Fibroblast of pulmonary artery (primary cell): ENCODE measurements around the gene MAN1A1.

Experiments used
- DNase-seq: peaks from one replicate; pipeline ENCODE4 v3.0.0-alpha.2; 2010; ENCODE audit warnings: low read depth
- H3K4me3 ChIP-seq: replicated peaks from 2 replicates; pipeline ENCODE4 v1.5.1; 2011; ENCODE audit warnings: low read depth, mild to moderate bottlenecking, control low read depth, low read length, moderate library complexity
- TF ChIP-seq, protein P1 (sequence below): IDR thresholded peaks from 2 replicates; pipeline ENCODE4 v1.5.1; 2011; ENCODE audit warnings: mild to moderate bottlenecking, control low read depth, low read length, inconsistent platforms; ENCODE audit errors: missing control alignments

MAN1A1 gene

DNA sequence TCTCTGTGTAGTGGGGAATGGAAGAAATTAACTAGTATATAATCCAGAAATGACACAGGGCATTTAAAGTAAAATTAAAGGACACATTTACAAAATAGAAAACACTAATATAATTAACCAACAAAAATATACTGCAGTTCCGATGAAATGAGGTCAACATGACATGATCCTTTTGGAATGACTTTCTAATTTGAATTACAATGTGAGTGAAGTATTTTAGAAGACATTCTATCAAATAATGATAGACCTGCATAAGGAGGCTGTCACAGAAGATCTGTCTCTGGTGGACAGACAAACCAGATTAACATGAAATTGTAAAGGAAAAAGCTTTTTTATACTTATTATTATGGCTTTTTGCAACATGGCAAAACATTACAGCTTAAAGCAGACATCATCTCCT, 170.5 kb downstream of the MAN1A1 start:
- TF ChIP-seq, protein P1, sequence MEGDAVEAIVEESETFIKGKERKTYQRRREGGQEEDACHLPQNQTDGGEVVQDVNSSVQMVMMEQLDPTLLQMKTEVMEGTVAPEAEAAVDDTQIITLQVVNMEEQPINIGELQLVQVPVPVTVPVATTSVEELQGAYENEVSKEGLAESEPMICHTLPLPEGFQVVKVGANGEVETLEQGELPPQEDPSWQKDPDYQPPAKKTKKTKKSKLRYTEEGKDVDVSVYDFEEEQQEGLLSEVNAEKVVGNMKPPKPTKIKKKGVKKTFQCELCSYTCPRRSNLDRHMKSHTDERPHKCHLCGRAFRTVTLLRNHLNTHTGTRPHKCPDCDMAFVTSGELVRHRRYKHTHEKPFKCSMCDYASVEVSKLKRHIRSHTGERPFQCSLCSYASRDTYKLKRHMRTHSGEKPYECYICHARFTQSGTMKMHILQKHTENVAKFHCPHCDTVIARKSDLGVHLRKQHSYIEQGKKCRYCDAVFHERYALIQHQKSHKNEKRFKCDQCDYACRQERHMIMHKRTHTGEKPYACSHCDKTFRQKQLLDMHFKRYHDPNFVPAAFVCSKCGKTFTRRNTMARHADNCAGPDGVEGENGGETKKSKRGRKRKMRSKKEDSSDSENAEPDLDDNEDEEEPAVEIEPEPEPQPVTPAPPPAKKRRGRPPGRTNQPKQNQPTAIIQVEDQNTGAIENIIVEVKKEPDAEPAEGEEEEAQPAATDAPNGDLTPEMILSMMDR = no peak
- no peak for DNase-seq
- no peak overlapping the region for H3K4me3 ChIP-seq

DNA sequence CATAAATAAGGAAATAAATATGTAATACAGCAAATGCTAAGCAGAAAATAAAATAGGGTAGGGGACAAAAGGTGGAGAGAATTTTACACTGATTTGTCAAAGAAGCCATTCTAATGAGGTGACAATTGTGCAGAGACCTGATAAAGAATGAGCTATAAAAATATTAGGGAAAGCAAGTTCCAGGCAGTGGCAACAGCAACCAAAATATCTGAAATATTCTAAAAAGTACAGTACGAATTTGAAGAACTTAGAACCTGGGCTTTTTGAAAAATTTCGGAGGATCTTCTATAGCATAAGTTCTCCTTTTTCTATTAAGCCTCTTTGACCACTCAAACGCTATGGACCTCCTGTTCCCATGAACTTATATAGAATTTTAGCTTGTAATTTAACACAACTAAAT, 173.1 kb downstream of the MAN1A1 start:
- no peak for DNase-seq
- TF ChIP-seq, protein P1 = no peak
- no peak overlapping the region for H3K4me3 ChIP-seq

DNA sequence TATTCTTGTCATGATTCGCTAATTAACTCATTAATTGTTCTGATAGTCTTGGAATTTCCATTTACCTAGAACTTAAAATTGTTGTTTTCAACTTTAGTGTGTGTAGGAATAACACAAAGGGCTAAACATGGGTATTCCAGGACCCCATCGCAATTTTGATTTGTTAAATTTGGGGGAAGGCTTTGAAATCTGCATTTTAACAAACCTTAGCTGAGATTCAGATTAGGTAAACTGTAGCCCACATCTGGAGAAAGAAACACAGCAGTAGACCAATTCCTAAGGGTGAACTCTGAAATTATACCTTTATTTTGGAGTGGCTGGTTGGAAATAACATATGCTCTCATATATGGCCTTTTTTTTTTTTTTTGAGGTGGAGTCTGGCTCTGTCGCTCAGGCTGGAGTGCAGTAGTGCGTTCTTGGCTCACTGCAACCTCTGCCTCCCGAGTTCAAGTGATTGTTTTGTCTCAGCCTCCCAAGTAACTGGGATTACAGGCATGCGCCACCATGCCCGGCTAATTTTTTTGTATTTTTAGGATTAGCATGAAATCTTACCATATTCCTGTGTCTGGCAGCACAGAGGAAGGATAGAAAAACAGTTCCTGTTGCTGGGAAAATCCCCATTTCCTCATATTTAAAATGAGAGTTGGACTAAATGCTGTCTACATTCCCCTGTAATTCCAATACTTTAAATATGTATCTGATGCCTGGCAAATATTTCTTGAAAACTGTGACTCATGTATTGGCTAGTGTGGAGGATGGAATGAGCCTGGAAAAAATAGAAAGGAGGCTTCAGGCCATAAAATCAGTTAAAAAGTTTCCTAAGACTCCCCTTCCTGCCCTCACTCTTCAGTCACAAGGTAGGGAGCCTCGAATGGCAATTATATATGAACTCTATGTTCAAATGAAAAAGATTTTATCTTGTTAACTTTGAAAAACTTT, 174.4 kb downstream of the MAN1A1 start:
- DNase-seq = peak; percentile 60
- TF ChIP-seq, protein P1 = no peak

DNA sequence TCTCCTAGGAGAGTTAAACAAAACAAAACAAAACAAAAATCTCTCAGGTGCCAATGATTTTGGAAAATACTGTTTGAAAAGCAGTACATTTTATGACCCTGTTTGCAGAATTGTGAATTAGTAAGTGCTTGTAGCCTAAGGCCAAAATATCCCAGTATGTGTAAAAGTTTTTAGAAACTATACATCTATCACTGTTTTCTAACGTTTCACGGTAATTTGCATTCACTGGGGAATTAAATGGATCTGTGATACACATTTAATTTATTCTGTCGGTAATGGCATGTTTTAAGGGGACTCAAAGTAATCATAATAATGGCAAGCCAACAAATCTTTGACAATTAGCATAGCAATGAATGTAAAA, 175.5 kb downstream of the MAN1A1 start:
- no peak overlapping the region for H3K4me3 ChIP-seq
- TF ChIP-seq, protein P1 = no peak
- no peak for DNase-seq

More for the DNA sequence above, 174.4 kb downstream of the MAN1A1 start:
- no peak overlapping the region for H3K4me3 ChIP-seq

DNA sequence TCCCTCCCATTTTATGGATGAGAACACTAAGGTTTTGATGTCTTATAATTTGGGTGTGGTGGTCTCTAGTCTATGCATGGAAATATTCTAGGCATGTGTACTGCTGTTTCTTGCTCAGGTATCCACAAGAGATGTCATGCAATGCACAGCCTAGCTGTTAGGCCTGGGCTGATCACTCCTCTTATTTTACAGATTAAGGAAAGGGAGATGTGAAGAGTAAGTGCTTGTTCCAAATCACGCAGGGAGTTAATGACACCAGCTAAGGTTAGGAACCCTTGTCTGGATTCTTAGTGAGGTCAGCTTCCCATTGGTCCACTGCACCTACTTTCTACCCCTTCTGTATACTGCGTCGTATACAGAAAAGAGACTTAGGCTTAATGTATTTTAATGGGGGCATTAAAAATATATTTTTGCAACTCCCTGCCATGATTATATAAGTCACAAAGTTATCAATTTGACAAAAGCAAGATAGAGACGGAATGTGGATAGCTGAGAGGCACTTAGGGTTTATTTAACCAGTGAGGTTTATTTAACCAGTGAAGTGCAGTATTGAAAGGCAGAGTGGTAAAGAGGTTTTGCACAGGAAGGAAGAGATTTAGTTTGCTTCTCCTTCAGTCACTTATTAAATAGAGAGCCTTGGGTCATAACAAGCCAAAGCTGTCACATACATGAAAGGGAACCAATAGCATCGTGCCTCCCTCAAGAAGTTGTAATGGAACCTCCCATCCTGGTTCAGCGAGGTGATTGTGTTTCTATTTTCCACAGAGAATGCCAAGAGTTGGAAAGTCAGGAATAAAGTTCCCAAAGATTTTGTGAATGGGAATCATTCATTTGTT, 176.1 kb downstream of the MAN1A1 start:
- TF ChIP-seq, protein P1 = no peak
- no peak for DNase-seq
- no peak overlapping the region for H3K4me3 ChIP-seq

DNA sequence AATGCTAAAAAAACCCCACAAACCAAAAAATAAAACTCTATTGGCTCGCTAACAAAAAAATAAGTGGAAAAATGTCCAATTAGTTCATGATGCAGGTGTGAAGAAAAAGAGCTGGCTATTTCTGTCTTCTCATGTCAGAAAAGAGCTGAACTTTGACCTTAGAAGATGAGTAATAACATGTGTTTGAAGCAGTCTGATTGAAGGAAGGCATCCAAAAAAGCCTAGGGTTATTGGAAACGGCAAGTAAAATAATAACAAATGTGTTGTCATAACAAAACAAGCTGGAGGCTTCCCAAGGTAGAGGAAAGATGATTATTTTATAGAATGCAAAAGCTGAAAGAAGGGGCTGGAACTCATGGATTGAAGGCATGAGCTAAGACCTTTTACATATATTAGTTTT, 176.7 kb downstream of the MAN1A1 start:
- DNase-seq = peak; percentile 40

More for the DNA sequence above, 176.7 kb downstream of the MAN1A1 start:
- TF ChIP-seq, protein P1 = no peak
- no peak overlapping the region for H3K4me3 ChIP-seq
